Measurements from ENCODE around the gene GALNT18.

GALNT18 gene

DNA sequence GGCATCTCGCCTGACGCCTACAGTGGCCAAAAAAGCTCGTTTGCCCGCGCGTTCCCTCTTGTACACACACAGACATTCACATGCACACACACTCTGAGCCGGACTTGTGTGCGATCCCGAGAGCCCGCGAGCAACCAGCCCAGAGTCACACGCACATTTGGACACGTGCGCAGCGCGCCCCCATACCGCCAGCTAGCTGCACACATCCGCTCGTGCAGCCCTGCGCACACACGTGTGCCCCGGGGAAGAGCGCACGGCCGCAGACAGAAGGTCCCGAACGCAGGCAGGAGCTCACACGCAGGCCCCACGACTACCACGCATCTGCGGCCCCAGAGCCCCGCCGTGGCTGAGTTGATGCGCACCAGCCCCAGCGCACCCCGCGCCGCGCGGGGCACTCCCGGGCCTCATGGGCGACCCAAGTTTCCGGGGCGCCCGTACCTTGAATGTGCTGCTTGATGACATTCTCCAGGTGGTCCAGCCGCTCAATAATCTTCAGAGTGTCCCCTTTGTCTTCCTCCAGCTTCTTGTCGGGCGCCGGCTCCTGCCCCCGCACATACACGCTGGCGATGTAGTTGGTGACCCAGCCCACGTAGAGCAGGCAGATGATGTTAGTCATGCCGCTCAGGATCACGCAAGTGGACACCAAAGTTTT lies 758 bp downstream of the GALNT18 start:
- Histone ChIP-seq H3K36me3 (ENCODE audit: insufficient read depth, low read length) (no peaks in the 10 kb centered on the region), H2AFZ (ENCODE audit: low read depth, low read length) (peak overlapping the region; percentile 74), H3K9me3 (ENCODE audit: low read length) (no peaks in the 10 kb centered on the region), H3K27me3 (ENCODE audit: insufficient read depth, low read length) (peaks cover 55% of the 10 kb centered on the region), H3K4me1 (ENCODE audit: insufficient read depth, low read length) (peaks cover 13% of the 10 kb centered on the region), H3K4me3 (ENCODE audit: low read length) (peak overlapping the region; percentile 36)

DNA sequence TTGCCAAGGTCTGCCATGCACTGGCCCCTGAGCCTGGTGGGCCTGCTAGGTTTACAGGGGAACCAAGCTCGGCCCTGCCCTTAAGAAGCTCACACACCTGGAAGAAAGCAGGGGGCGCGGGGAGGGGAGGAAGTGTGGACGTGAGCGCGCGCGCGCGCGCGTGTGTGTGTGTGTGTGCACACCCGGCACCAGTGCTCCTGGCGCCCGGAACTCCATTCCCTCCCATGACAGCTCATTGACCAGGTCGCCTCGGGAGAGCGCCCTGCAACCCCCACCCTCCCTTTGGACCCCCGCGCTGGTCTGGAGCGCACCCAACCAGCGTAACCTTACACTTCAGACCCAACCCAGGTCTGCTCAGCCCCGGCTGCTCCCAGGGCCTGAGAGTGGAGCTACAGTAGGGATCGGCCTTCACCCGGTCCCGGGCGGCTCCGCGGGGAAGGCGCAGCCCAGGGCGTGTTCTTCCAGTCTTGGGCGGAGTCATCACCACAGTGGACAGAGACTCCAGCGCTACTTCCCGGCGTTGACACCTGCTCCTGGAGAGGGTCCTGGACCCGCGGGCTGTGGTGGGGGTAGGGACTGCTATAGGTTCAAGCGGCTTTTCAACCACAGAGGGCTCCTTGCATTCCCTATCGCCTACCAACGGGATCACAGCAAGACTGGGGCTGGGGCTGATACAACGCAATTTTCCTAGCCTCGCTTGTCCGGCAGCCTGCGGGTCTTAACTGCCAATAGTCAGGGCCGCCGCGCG lies 1.5 kb downstream of the GALNT18 start:
- Histone ChIP-seq H3K4me1 (ENCODE audit: insufficient read depth, low read length) (peaks cover 13% of the 10 kb centered on the region), H3K36me3 (ENCODE audit: insufficient read depth, low read length) (no peaks in the 10 kb centered on the region), H3K27me3 (ENCODE audit: insufficient read depth, low read length) (peaks cover 50% of the 10 kb centered on the region)

DNA sequence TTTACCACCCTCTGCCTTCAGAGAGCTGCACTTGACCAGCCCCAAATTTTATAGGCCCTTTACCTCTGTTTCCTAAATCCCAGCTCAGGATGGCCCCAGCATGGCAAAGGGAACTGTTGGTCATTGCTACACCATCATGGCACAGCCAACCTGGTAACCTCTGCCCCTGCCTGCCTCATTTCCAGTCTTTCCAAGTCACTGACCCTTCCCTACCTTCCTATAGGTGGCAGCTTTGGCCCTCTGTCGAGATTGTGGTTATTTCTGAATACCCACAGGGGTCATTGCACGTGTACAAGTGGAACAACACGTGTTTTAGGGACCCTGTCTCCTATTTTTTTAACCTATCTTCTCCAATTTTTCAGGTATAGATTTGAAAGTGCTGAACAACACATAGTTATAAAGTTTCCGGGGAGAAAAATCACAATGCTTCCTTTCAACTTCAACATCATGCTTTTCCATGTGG lies 2.8 kb downstream of the GALNT18 start:
- Histone ChIP-seq H3K27me3 (ENCODE audit: insufficient read depth, low read length) (peaks cover 43% of the 10 kb centered on the region), H3K4me3 (ENCODE audit: low read length) (no peak overlapping the region), H3K36me3 (ENCODE audit: insufficient read depth, low read length) (no peaks in the 10 kb centered on the region), H3K9me3 (ENCODE audit: low read length) (no peaks in the 10 kb centered on the region), H2AFZ (ENCODE audit: low read depth, low read length) (no peak overlapping the region), H3K4me1 (ENCODE audit: insufficient read depth, low read length) (peaks cover 13% of the 10 kb centered on the region)

More for the DNA sequence above, 1.5 kb downstream of the GALNT18 start:
- H3K9me3 ChIP-seq (ENCODE audit: low read length), result no peaks in the 10 kb centered on the region
- H3K4me3 ChIP-seq (ENCODE audit: low read length), result peak overlapping the region; percentile 36
- peak overlapping the region; percentile 74 for H2AFZ ChIP-seq (ENCODE audit: low read depth, low read length)

DNA sequence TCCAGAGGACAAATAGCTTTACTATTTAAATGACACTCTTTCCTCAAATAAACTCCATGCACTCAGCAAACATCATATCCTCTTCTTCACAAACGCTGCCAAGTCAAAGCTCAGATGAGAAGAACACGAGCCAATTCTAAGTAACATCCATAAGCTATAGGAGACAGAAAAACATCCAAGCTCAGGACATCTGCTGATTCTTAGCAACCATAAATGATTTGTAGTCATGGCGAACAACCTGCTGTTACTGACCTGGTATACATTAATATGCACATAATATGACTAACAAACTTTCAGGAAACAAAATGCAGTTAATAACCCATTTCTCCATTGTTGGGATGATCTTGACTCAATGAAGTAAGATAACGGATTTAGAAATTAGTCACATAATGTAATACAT lies 6.7 kb downstream of the GALNT18 start:
- no peaks in the 10 kb centered on the region for H3K36me3 ChIP-seq (ENCODE audit: insufficient read depth, low read length)
- no peak overlapping the region for H2AFZ ChIP-seq (ENCODE audit: low read depth, low read length)
- H3K4me3 ChIP-seq (ENCODE audit: low read length), result no peak overlapping the region
- H3K9me3 ChIP-seq (ENCODE audit: low read length), result no peaks in the 10 kb centered on the region
- H3K27me3 ChIP-seq (ENCODE audit: insufficient read depth, low read length), result peaks cover 25% of the 10 kb centered on the region
- H3K4me1 ChIP-seq (ENCODE audit: insufficient read depth, low read length), result no peaks in the 10 kb centered on the region

DNA sequence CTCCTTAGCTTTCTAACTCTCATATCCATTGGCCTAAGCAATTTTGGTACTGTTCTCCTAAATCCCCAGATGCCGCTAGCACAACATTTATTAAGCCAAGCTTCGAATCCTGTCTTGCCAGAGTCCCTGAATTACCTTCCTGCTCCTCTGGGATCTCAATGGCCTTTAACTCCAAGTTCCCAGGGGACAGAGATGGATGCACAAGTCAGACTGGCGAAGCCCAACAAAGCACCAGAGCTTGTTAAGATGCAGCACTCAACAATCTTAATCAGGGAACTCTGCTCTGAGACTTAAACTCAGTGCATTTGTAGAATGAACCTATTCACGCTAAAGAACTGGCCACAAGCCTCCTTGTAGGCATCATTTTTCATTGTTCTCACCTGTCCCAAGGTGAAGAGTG lies 9.4 kb downstream of the GALNT18 start:
- Histone ChIP-seq H3K27me3 (ENCODE audit: insufficient read depth, low read length) (peaks cover 2% of the 10 kb centered on the region), H3K4me3 (ENCODE audit: low read length) (no peak overlapping the region), H3K36me3 (ENCODE audit: insufficient read depth, low read length) (no peaks in the 10 kb centered on the region), H3K9me3 (ENCODE audit: low read length) (no peaks in the 10 kb centered on the region), H3K4me1 (ENCODE audit: insufficient read depth, low read length) (no peaks in the 10 kb centered on the region), H2AFZ (ENCODE audit: low read depth, low read length) (no peak overlapping the region)

DNA sequence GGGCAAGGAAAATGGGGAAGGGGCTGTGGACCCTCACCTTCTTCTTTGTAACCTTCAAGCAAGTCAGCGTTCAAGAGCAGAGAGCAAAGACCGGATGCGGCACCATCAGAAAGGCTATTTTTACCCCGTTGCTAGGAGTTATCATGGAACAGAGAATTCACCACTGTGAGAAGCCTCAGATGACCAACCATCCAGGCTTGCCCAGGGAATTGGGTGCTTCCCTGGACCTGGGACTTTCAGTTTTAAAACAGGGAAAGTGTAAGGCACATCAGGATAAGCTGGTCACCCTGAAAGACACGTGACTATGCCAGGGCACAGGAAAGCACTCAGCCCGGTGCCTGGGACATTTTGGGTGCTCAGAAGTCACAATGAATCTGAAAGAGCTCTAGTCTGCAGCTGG lies 10.4 kb downstream of the GALNT18 start:
- Histone ChIP-seq H3K27me3 (ENCODE audit: insufficient read depth, low read length) (peaks cover 5% of the 10 kb centered on the region), H3K4me3 (ENCODE audit: low read length) (no peak overlapping the region)

DNA sequence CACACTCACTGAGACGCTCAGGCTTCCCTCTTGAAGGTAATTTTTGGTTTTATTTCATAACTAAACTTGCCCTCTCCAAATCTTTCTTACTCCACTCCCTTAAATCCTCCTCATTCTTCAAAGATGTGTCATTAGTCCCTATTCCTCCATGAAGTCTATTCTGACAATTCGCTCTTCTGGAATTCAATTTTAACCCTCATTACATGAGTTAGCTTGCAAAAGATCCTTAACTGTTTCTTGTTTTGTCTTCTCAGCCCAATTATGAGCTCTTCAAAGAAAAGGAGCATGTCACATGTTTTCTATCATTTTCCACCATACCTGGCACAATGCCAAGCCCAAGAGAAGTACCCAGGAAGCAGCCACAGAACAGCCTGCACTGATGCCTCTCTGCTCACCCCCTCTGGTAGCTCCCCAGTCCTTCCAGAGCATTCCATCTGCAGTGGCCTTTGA lies 13.0 kb downstream of the GALNT18 start:
- no peak overlapping the region for H2AFZ ChIP-seq (ENCODE audit: low read depth, low read length)
- no peaks in the 10 kb centered on the region for H3K4me1 ChIP-seq (ENCODE audit: insufficient read depth, low read length)
- H3K36me3 ChIP-seq (ENCODE audit: insufficient read depth, low read length), result no peaks in the 10 kb centered on the region
- H3K27me3 ChIP-seq (ENCODE audit: insufficient read depth, low read length), result peaks cover 8% of the 10 kb centered on the region
- H3K9me3 ChIP-seq (ENCODE audit: low read length), result no peaks in the 10 kb centered on the region
- H3K4me3 ChIP-seq (ENCODE audit: low read length), result no peak overlapping the region

More for the DNA sequence above, 10.4 kb downstream of the GALNT18 start:
- H3K36me3 ChIP-seq (ENCODE audit: insufficient read depth, low read length), result no peaks in the 10 kb centered on the region
- H3K9me3 ChIP-seq (ENCODE audit: low read length), result no peaks in the 10 kb centered on the region
- H3K4me1 ChIP-seq (ENCODE audit: insufficient read depth, low read length), result no peaks in the 10 kb centered on the region
- H2AFZ ChIP-seq (ENCODE audit: low read depth, low read length), result no peak overlapping the region

DNA sequence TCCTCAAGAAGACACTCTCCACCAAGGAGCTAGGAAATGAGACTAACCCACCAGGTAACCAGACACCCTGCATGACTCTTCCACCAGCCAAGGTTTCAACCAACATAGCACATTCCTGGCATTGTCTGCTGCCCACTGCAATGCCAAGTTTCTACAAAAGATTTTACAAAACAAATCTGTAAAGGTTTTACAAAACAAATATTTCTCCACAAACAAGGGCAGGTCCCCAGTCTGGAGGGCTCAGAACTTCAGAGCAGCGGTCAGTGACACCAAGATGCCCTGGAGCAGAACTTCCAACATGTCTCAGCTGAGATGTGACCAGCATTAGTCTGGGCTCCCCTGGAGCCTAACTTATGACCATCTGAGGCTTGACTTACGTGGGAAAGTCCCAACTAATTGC lies 14.0 kb downstream of the GALNT18 start:
- no peak overlapping the region for H3K4me3 ChIP-seq (ENCODE audit: low read length)
- H3K27me3 ChIP-seq (ENCODE audit: insufficient read depth, low read length), result peaks cover 8% of the 10 kb centered on the region
- no peaks in the 10 kb centered on the region for H3K9me3 ChIP-seq (ENCODE audit: low read length)
- H2AFZ ChIP-seq (ENCODE audit: low read depth, low read length), result no peak overlapping the region
- no peaks in the 10 kb centered on the region for H3K4me1 ChIP-seq (ENCODE audit: insufficient read depth, low read length)
- no peaks in the 10 kb centered on the region for H3K36me3 ChIP-seq (ENCODE audit: insufficient read depth, low read length)

DNA sequence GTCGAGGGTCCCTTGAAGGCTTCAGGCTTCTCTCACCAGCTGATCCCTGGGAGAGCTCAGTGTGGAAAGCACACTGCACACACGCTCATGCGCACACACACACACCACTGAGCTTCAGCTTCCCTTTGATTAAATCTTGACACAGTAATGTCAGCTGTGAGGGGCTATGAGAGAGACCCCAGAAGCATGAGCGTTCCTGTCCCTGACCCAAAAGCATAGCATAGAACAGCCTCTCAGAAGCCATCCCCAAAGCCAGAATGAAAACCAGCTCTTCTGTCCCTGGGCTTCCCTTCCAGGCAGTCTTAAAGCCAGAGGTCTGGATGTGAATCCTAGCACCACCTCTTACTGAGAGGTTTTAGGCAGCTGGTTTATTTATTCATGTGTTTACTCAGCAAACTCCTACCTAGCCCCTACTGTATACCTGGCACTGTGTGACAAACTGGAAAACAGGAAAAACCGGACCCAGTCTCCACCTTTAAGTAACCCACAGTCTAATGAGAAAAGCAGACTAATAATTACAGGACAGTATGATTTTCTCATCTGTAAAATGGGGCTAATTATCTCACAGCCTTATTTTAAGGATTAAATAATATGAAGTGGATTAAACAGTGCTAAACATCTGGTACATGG lies 15.9 kb downstream of the GALNT18 start:
- Histone ChIP-seq H2AFZ (ENCODE audit: low read depth, low read length) (no peak overlapping the region), H3K27me3 (ENCODE audit: insufficient read depth, low read length) (peaks cover 6% of the 10 kb centered on the region)

DNA sequence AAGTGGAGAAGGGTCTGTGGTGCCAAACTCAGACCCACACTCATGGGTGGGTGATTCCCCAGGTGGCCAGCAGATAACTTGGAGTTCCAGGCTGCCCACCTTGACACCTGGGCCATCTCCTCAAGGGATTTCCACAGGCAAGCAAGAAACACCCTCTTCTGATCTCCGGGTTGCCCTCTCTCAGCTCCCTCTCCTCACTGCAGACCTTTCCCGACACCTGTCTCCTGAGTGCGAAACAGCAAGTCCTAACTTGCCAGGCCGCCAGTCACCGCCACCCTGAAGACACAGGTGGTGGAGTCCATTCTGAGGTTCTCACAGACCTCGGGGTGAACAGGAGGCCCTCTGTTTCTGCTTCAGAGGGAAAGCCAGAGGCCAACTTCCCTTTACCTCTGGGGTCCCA lies 16.6 kb downstream of the GALNT18 start:
- Histone ChIP-seq H3K9me3 (ENCODE audit: low read length) (no peaks in the 10 kb centered on the region), H2AFZ (ENCODE audit: low read depth, low read length) (no peak overlapping the region), H3K4me1 (ENCODE audit: insufficient read depth, low read length) (no peaks in the 10 kb centered on the region), H3K27me3 (ENCODE audit: insufficient read depth, low read length) (peaks cover 6% of the 10 kb centered on the region), H3K36me3 (ENCODE audit: insufficient read depth, low read length) (no peaks in the 10 kb centered on the region), H3K4me3 (ENCODE audit: low read length) (no peak overlapping the region)

More for the DNA sequence above, 15.9 kb downstream of the GALNT18 start:
- Histone ChIP-seq H3K4me1 (ENCODE audit: insufficient read depth, low read length) (no peaks in the 10 kb centered on the region), H3K4me3 (ENCODE audit: low read length) (no peak overlapping the region), H3K9me3 (ENCODE audit: low read length) (no peaks in the 10 kb centered on the region), H3K36me3 (ENCODE audit: insufficient read depth, low read length) (no peaks in the 10 kb centered on the region)

DNA sequence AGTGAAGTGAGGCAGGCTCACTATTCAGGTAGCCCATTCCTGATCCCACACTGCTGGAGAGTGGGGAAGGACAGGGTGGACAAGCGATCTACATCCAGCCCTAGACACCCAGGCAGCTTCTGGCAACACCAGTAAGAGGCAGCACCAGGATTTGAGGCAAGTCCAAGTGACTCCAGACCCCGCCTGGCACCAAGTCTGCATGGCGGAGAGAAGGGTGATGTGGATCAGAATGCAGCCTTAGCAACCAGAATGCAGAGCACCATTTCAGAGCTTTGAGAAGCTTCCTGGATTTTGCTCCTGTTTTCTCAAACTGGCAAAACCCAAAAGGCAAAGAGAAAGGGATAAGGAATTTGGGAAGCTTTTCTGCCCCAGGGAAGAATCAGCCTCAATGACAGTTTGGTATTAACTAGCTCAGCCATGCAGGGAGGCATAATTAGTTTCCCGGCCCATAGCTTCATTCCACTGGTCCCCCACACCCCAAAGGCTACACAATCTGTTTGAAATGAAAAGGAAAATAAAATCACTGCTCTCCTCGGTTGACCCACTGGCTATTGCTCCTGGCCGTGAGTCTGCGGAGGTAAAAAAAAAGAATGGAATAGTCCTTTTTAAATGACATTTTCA lies 17.3 kb downstream of the GALNT18 start:
- Histone ChIP-seq H3K36me3 (ENCODE audit: insufficient read depth, low read length) (no peaks in the 10 kb centered on the region), H3K9me3 (ENCODE audit: low read length) (no peaks in the 10 kb centered on the region), H3K4me1 (ENCODE audit: insufficient read depth, low read length) (no peaks in the 10 kb centered on the region), H3K4me3 (ENCODE audit: low read length) (no peak overlapping the region), H3K27me3 (ENCODE audit: insufficient read depth, low read length) (peaks cover 6% of the 10 kb centered on the region), H2AFZ (ENCODE audit: low read depth, low read length) (no peak overlapping the region)

DNA sequence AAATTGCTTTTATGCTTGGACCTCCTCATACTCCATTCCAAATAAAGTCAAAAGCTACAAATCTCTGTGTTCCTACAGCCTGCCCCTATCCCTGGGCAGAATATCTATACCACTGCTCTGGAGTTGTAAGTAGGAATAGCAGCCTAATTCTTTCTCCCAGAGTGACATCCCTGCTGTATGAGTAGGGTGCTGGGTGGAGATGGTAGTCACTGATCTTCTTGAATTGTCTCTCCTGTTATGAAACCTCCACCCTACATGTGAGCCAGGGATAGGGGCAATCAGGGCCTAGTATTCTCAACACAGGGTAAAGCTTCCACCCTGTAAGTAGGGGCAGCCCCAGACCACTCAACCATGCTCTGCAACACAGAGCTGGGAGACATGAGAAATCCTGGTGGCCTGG lies 19.8 kb downstream of the GALNT18 start:
- Histone ChIP-seq H3K4me3 (ENCODE audit: low read length) (no peak overlapping the region), H2AFZ (ENCODE audit: low read depth, low read length) (no peak overlapping the region), H3K36me3 (ENCODE audit: insufficient read depth, low read length) (no peaks in the 10 kb centered on the region), H3K4me1 (ENCODE audit: insufficient read depth, low read length) (no peaks in the 10 kb centered on the region), H3K9me3 (ENCODE audit: low read length) (no peaks in the 10 kb centered on the region), H3K27me3 (ENCODE audit: insufficient read depth, low read length) (peaks cover 6% of the 10 kb centered on the region)

DNA sequence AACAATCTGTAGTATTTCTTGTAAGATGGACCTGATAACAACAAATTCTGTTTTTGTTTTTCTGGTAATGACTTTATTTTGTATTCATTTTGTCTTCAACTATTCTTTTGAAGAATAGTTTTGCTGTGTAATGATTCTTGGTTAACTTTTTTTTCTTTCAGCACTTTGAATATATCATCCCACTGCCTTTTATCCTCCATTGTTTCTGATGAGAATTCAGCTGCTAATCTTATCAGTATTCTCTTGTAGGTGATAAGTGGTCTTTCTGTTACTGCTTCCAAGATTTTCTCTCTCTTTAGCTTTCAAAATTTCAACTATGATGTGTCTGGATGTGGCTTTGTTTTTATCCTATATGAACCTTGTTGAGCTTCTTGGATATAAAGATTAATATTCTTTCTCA lies 21.5 kb downstream of the GALNT18 start:
- Histone ChIP-seq H3K36me3 (ENCODE audit: insufficient read depth, low read length) (no peaks in the 10 kb centered on the region), H2AFZ (ENCODE audit: low read depth, low read length) (no peak overlapping the region)

More for the DNA sequence above, 21.5 kb downstream of the GALNT18 start:
- Histone ChIP-seq H3K4me1 (ENCODE audit: insufficient read depth, low read length) (no peaks in the 10 kb centered on the region), H3K4me3 (ENCODE audit: low read length) (no peak overlapping the region), H3K9me3 (ENCODE audit: low read length) (no peaks in the 10 kb centered on the region), H3K27me3 (ENCODE audit: insufficient read depth, low read length) (peaks cover 3% of the 10 kb centered on the region)

All from neuron (in vitro differentiated cells).